PFSK-1 (cell line): ENCODE results near the gene SLC35F1.

Source experiments
- FOXP2 ChIP-seq: optimal IDR thresholded peaks from 2 replicates; pipeline ENCODE3; 2011; ENCODE audit warnings: borderline replicate concordance, control low read depth, inconsistent platforms; ENCODE audit not compliant: insufficient read depth; ENCODE audit errors: extremely low read length, extremely low read depth
- POLR2AphosphoS5 ChIP-seq: IDR thresholded peaks from 2 replicates; pipeline ENCODE4 v1.6.1; 2012; ENCODE audit warnings: low read depth, mild to moderate bottlenecking, control low read depth, low read length, moderate library complexity
- SIN3A ChIP-seq: IDR thresholded peaks from 2 replicates; pipeline ENCODE4 v1.6.1; 2012; ENCODE audit warnings: mild to moderate bottlenecking, low read length, moderate library complexity, borderline replicate concordance; ENCODE audit not compliant: insufficient read depth
- TF ChIP-seq, protein P1 (sequence below), 2 experiments: IDR thresholded peaks; 2 replicates each; pipeline versions ENCODE4 v1.6.1 to v1.8.0; 2011 to 2012; ENCODE audit warnings: low read depth in 2 of 2, low read length in 2 of 2, control low read depth in 1 of 2, inconsistent platforms in 1 of 2, mild to moderate bottlenecking in 1 of 2, moderate library complexity in 1 of 2; ENCODE audit not compliant: insufficient read depth in 1 of 2

DNA sequence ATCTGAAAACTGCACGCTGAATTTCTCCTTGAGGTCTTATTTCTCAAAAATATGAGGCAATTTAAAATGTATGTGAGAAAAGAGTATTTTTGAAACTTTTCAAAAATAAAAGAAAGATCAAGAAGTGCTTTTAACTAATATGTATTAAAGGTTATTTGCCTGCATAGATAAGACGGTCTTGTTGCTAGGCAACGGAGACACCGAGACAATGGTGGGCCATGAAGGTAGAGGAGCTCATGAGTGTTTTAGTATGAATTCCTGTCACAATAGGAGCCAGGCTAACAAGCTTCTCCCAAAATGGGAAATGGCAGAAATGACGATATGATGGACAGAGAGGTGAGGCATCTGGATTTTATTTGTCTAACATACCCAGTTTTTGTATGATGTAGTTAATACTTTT lies 308.2 kb downstream of the SLC35F1 start:
- TF ChIP-seq, protein P1, sequence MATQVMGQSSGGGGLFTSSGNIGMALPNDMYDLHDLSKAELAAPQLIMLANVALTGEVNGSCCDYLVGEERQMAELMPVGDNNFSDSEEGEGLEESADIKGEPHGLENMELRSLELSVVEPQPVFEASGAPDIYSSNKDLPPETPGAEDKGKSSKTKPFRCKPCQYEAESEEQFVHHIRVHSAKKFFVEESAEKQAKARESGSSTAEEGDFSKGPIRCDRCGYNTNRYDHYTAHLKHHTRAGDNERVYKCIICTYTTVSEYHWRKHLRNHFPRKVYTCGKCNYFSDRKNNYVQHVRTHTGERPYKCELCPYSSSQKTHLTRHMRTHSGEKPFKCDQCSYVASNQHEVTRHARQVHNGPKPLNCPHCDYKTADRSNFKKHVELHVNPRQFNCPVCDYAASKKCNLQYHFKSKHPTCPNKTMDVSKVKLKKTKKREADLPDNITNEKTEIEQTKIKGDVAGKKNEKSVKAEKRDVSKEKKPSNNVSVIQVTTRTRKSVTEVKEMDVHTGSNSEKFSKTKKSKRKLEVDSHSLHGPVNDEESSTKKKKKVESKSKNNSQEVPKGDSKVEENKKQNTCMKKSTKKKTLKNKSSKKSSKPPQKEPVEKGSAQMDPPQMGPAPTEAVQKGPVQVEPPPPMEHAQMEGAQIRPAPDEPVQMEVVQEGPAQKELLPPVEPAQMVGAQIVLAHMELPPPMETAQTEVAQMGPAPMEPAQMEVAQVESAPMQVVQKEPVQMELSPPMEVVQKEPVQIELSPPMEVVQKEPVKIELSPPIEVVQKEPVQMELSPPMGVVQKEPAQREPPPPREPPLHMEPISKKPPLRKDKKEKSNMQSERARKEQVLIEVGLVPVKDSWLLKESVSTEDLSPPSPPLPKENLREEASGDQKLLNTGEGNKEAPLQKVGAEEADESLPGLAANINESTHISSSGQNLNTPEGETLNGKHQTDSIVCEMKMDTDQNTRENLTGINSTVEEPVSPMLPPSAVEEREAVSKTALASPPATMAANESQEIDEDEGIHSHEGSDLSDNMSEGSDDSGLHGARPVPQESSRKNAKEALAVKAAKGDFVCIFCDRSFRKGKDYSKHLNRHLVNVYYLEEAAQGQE (IDR thresholded peaks at IDR 0.05; ENCODE audit: insufficient read depth in 1 of 2, low read depth in 2 of 2, low read length in 2 of 2): no peak
- TF ChIP-seq POLR2AphosphoS5 (no peak), FOXP2 (no peak), SIN3A (no peak)
